NK-92 (cell line): Measurements from ENCODE around the gene CD200.

Experiments used
- DNase-seq: peaks from one replicate; lab custom pipeline; 2025; ENCODE audit not compliant: unreplicated experiment; lab: John Stamatoyannopoulos, UW

Gene CD200, protein sequence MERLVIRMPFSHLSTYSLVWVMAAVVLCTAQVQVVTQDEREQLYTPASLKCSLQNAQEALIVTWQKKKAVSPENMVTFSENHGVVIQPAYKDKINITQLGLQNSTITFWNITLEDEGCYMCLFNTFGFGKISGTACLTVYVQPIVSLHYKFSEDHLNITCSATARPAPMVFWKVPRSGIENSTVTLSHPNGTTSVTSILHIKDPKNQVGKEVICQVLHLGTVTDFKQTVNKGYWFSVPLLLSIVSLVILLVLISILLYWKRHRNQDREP

DNA sequence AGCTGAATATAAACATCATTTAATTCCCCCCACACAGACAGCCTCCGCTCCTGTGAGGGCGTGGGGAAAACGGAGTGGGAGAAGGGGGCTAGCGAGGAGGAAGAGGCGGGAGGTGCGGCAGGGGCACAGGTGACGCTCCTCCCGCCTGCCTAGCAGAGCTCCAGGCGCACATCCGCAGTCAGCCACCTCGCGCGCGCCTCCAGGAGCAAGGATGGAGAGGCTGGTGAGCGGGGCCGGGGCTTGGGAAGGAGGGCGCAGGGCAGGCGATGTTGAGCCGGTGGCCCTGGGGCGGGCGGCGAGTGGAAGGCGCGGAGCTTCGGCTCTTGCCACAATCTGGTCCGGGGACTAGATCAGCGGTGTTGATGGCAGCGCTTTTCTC is at the start of gene CD200:
TSS of gene CD200 (plus strand) at position 155 of the 379 bp plus-strand sequence. CDS start at position 212, 57 bp downstream.
- DNase-seq: no peak

DNA sequence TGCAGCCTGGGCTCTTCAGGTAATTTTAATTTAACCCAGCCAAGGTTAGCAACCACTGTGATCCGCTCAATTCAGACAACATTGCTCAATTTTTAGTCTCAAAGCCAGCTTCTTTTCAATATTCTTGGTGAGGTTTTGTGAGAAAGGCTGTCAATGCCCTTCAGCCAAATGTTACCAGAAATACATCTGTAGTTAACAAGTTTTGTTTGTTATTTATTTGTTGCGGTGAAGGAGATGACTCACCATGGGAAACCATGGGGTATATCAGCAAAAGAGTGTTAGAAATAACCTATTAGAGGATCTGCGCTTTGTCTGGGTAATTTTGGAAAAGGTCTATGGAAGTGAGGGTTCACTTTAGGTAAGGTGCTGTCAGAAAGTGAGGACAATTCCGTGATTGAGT is 43.9 kb upstream of the CD200 start:
- DNase-seq: no peak

DNA sequence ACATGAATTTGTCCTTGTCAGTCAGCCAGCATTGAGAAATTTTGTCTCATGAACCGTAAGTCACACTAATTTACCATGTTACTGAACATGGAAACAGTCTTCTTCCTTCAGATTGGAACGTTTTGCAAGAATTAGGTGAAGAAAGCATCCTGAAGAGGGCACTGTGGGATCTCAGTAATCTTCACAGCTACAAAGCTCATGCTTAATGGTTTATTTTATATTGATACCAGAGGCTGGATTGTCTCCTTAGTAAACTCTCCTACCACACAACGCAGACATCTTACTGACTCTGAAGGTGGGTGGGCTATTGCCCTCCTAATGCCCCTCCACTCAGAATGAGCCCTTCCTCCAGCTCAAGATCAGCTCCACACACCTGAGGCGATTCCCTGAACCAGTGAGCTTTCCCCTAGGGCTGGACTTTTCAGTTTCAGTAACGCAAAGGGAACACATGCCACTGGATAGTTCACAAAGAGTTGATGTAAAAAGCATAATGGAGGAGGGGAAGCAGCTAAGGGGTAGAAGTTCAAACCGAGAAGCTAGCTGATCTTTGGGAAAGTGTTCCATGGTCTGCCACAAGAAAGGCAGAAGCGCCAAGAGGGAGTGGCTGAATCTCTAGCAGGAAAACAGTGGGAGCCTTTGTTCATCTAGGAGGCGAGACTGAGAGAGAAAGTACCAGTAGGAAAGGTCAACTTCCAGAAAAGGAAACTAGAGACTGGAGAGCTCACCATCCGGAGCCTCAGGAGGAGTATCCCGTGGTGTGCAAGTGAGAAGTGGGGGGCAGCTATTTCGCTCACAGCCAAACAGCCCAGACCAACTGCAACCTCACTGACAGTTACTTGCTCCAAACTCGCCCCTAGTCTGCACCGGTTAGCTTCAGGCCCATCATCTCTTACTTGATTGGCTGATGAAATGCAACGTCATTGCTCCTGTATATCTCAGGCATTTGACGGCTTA is 39.3 kb upstream of the CD200 start, which contains the start of gene SLC9C1:
TSS of gene SLC9C1 (minus strand) at position 849 of the 954 bp plus-strand sequence. CDS start 7,425 bp downstream, outside the sequence.
- no peak for DNase-seq

DNA sequence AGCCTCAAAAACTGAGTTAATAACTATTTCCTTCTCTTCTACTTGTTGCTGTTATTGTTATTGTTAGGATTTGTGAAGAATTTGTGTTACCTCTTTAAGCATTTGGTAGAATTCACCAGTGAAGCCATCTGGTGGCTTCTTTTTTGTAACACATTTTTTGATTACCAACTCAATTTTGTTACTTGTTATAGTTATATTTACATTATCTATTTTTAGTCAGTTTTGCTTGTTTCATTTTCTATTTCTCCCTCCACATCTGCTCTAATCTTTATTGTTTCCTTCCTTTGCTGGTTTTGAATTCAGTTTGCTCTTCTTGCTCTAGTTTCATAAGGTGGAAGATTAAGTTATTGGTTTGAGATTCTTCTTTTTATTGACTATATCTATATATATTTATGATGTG is 35.2 kb upstream of the CD200 start:
- no peak for DNase-seq

DNA sequence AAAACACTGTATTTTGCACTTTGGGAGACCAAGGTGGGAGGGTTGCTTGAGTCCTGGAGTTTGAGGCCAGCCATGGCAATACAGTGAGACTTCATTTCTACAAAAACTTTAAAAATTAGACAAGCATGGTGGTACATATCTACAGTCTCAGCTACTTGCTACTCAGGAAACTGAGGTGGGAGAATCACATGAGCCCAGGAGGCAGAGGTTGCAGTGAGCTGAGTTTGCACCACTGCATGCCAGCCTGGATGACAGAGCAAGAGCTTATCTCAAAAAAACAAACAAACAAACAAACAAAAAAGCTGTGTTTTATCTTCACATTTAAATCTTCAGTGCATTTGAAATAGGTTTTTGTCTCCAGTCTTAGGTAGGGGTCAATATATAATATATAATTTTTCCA is 34.2 kb upstream of the CD200 start:
- DNase-seq: no peak

DNA sequence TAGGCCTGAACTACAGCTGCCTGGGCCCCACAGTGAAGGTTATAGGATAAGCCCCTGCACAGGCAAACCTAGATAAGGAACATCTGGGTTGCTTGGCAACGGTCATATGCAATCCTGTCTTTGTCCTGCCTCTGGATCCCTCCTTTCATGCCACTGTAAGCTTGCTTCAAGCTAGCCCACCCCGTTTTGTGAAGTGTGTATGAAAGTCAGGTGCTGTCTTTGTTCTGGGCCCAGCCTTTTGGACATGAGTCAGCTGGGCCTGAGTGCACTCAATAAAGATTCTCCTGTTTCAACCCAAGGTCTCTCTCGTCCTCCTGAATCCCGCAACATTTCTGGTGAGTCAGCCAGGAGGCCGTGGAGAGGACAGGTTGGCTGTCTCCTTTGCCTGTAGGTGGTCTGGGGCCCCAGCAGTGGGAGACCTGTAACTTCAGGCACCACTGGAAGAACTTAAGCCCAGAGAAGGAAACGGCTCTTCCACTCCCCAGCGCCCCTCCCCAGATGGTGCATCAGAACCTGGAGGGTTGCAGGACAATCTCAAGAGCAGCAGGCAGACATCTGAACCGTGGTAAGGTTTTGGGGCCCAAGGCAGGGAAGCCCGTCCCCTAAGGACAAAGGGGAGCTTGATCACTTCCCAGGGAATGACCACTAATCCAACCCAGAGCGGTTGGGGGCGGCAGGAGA is 30.7 kb upstream of the CD200 start:
- DNase-seq: no peak

DNA sequence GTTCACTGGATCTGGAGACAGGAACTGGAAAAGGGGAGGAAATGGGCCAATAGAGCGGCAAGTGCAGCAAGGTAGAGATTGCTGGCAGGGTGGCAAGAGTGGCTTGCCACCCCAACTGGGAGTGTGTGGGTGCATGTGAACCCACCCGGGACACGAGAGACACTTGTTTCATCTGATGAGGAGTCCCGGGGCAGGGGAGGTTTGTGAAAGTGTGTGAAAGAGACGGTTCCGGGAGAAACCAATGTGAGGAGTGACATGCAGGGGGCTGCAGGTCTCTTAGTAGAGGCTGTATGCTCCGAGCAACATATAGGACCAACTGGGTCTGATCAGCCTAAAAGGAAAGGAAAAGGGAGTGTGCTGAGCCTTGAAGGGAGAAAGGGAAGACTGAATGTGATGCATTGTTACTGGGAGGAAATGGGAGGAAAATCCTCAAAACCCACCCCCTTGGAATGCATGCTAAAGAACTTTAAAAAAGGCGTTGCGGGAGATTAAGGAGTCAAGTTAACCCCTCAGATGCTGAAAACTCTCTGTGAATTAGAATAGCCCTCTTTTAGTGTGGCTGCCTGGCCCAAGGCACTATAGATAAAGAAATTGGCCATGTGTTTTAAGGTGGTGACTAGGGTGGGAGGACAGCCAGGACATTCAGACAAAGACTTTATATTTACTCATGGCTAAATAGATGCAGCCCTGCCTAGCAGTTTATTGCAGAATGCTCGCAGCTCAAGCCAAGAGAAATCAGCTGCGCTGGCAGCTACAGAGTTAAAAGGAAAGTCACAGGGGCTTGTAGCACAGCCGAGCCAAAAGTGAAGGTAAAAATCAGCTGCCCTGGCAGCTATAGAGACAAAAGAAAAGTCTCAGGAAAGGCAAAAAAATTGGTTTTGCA is 29.8 kb upstream of the CD200 start:
- no peak for DNase-seq

DNA sequence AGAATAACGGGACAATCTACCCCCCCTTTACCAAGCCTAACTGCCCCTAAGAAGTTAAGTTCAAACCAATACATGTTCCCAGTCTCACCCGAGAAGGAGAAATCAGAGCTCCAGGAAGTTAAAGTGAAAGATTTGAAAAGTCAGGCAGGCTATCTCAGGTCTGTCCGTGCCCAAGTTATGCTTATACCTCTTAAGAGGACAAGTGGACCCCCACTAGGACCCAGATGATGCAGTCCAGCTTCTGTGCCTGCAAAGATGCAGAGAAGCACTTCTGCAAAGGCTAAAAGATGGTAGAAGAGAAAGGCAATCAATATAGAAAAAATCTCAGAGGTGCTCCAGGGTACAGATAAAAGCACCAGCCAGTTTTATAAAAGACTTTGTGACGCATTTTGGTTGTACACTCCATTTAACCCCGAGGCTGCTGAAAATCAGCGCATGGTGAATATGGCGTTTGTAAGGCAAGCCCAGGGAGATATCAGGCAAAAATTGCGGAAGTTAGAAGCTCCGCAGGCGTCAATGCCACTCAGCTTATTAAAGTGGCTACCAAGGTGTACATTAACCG is 29.1 kb upstream of the CD200 start:
- no peak for DNase-seq

DNA sequence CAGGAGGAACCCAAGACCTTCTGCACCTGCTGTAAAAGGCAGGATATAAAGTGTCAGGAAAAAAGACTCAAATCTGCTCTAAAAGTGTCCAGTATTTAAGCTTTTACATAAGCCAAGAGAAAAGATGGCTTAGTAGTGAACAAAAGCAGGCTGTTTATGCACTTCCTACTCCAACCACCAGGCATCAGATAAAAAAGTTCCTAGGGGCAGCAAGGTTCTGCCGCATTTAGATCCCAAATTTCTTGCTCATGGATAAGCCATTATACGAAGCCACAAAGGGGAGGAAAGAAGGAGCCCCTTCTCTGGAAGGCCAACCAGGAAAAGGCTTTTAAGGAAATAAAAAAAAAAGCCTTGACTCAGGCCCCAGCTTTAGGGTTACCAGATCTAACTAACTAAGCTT is 28.3 kb upstream of the CD200 start:
- no peak for DNase-seq

DNA sequence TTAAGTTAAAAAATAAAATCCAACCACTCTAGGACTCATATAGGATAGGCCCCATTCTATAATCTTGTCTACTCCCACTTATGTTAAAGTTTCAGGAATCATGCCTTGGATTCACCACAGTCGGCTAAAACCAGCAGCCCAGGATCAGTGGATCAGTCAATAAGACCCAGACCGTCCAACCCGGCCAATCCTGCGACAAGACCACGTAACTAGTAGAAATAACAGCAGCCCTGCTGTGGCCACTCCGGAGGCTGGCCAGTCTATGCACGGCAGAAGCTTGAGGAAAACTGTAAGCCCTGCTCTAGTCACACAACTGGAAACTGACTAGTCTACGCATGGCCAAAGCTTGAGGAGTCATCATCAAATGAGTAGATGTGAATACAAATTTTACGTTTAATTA is 26.1 kb upstream of the CD200 start:
- no peak for DNase-seq

DNA sequence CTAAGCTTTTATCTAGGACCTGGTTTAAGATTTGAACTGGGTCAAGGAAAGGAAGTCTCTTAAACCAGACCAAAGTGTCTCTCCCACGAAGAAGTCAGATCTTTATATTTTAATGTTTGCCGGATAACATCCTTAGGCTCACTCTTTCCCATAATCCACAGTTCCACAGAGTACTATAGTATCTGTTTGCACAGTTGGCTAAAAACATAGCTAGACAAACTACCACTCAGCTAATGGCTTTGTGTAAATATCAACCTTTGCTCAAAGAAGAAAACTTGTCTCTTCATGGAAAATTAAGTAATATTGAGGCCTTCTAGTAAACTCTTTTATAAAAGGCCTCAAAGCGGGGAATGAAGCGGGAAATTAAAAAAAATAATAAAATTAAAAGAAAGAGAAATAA is 25.4 kb upstream of the CD200 start:
- DNase-seq: no peak

DNA sequence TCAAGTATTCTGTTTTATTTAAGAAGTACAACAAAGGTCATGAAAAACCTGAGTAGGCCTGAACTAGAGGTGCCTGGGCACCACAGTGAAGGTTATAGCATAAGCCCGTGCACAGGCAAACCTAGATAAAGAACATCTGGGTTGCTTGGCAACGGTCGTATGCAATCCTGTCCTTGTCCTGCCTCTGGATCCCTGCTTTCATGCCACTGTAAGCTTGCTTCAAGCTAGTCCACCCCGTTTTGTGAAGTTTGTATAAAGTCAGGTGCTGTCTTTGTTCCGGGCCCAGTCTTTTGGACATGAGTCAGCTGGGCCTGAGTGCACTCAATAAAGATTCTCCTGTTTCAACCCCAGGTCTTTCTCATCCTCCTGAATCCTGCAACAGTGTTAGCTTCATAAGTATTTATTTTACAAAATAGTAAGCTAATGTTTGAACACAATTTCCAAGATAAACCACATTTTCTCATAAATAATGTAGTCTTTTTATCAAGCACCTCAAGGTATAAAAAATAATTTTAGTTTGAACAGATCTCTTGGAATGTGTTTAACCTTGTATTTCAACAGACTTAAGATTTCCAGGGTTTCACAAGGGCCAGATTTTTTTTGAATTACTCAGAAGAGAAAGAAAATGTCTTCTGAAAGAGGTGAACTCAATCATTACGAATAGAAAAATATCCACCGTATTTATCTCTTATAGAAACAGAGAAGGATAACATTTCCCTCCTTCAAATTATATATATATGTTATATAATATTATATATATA is 24.6 kb upstream of the CD200 start:
- DNase-seq: no peak

DNA sequence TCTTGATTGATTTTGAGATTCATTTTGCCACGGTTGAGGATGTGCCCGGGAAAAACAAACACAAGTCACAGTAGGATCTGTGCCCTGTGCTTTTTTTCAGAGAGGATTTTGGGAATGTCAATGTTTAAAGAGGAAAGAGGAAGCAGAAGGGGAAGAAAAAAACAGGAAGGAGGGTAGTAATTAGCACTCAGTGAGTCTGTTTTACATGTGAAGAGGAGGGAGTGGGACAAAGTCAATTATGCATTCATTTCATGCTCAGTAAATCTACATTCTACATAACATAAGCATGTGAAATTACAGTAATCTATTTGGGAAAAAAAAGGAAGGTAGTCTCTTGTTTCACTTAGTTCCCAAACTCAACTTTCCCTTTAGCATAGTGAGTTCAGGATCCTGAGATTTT is 18.3 kb upstream of the CD200 start:
- DNase-seq: no peak

DNA sequence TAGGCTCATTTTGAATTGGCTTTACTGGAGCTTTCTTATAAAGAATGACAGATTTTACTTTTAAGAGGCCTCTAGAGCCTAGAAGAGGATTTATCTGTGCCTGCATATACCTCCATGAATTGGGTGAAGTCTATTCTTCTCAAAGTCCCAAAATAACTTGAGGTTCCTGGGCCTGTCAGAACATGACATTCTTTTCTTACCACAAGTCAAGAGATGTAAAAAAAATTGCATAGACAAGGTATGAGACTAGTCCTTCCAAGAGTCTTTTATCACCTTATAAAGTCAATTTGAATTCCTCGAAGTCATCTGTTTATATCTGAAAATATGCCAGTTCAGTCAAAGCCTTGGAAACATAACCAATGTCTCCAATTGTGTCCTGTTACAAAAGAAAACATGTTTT is 17.2 kb upstream of the CD200 start:
- DNase-seq: no peak

DNA sequence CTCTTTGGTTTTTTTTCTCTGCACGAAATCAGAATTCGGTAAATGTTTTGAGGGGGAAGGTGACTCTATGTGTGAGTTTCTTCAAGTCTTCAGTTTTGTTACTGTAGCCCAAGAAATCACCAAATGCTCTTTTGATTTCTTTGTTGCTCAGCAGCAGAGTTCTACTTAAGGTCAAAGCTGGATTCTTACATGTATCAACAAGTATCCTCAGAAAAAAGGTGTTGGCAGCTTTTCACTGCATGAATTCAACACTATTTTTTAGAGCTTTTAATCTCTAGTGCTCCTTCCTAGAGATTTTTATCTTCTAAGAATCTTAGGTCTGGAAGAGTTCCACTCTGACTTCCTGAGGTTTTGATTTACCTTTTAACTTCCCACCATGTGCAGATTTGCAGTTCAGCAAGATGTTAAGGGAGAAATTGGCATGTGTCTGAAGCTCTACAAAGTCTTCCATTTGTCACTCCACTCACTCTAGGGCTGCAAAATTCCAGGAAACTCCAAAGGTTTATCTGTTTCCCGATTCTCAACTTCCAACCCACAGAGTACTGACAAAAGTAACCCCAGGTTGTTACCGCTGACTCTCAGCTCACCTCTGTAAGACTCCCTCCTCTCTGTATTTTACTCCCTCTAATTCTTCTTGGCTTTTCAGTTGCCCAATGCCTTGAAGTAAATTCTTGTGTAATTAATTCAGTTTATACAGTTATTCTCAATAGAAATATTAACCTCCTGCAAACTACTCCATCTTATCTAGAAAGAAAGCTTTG is 13.3 kb upstream of the CD200 start:
- no peak for DNase-seq

DNA sequence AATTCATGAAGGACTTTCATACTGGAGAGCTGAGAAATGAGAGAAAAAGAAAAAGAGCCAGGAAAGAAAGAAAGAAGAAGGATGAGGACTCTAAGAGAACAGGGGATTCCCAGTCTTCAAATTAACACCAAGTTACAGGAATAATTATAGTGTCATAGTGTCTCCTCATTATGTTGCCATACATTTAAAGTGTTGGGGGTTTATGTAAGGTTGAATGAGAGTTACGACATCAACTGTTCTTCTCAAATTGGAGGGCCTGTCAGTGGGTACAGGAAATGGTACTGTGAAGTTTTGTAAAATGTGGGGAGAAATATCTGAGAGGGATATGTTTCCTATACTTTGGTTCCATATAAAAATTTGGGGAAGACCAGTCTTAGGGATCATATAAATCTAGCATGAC is 12.3 kb upstream of the CD200 start:
- DNase-seq: no peak

DNA sequence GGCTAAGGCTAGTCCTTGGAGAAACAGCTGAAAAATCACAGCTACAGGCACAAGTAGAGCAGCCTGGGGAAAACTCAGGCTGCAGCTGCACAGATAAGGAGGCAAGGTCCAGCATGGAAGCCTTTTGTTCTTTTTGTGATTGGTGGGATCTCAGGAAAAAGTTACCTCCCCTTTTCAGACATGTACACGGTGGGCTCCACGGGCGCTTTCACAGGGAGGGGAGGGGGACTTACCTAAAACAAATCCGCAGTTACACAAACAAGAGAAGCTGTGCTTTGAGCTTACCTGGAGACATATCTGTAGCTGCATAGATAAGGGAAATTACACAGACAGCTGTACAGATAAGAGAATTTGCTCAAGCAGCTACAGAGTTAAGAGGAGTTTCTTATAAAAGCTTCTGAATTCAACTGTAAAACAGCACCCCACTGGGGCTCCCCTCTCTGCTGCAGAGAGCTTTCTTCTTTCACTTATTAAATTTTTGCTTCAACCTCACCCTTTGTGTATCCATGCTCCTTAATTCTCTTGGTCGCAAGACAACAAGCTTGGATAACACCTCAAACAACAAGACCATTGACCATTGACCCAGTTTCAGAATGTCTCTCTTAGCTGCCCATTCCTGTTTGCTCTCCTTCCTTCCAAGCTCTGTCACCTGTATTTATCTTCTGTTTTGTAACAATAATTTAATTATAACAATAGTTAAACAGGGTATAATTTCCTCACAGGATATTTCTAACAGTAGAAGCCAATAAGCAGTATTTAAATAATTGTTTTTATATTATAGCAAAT is 10.9 kb upstream of the CD200 start:
- no peak for DNase-seq

DNA sequence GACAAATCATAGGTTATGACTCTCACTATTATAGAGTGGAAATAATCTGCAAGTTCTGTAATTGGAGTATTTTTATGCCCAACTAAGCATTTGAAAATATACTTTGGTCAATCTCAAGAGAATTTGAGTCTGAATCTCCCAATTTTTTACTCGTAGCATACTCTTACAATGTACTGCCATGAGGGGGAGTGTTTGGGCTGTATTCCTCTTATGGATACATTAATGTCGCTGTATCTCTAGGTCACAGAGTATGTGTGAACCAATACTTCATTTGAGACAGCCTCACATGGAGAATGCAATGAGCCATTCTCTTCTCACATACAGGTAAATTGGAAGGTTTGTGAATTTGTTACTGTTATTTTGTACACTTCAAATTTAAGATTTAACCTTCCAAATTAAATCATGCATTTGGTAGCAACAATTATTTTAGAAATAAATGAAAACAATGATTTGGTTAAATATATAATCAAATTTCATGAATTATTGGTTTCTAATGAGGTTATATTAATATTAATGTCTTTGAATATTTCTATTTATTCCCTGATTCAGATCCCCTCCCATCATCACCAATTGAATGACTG is 5.5 kb upstream of the CD200 start:
- no peak for DNase-seq
